Loucy (cell line): ENCODE data around the gene EXD3.

ENCODE experiments used
- H2AFZ ChIP-seq: fragments of 200-600 bp; sonication (generic); 2 replicates; pipeline ENCODE4 v1.6.0; 2016; ENCODE audit warnings: antibody characterized with exemption, mild to moderate bottlenecking, low read length, moderate library complexity
- H3F3A ChIP-seq: fragments of 200-600 bp; 2 replicates; pipeline ENCODE4 v1.6.0; 2016; ENCODE audit warnings: antibody characterized with exemption, low read depth, mild to moderate bottlenecking
- H3K27me3 ChIP-seq: fragments of 200-600 bp; sonication (generic); 2 replicates; pipeline ENCODE4 v1.6.1; 2014; ENCODE audit warnings: low read length, mild to moderate bottlenecking; ENCODE audit not compliant: insufficient read depth, poor library complexity, severe bottlenecking
- H3K36me3 ChIP-seq: fragments of 200-600 bp; sonication (generic); 2 replicates; pipeline ENCODE4 v1.6.1; 2016; ENCODE audit warnings: low read length; ENCODE audit not compliant: insufficient read depth
- H3K4me1 ChIP-seq: fragments of 200-600 bp; sonication (generic); 2 replicates; pipeline ENCODE4 v1.5.1; 2014; ENCODE audit warnings: low read length, mild to moderate bottlenecking; ENCODE audit not compliant: insufficient read depth, poor library complexity, severe bottlenecking
- H3K4me2 ChIP-seq: fragments of 200-600 bp; sonication (generic); 2 replicates; pipeline ENCODE4 v1.6.0; 2014; ENCODE audit warnings: antibody characterized with exemption, low read length, low read depth, mild to moderate bottlenecking; ENCODE audit not compliant: poor library complexity, severe bottlenecking
- H3K4me3 ChIP-seq: fragments of 200-600 bp; sonication (generic); 2 replicates; pipeline ENCODE4 v1.5.1; 2014; ENCODE audit warnings: low read length, mild to moderate bottlenecking, mixed read lengths; ENCODE audit not compliant: poor library complexity, severe bottlenecking
- H3K79me2 ChIP-seq: fragments of 200-600 bp; sonication (generic); 2 replicates; pipeline ENCODE4 v1.6.1; 2014; ENCODE audit warnings: low read length; ENCODE audit not compliant: insufficient read depth
- H3K9ac ChIP-seq: fragments of 200-600 bp; sonication (generic); 2 replicates; pipeline ENCODE4 v1.6.0; 2014; ENCODE audit warnings: mild to moderate bottlenecking, low read depth, low read length, moderate library complexity; ENCODE audit not compliant: poor library complexity, severe bottlenecking
- H3K9me2 ChIP-seq: fragments of 200-600 bp; sonication (generic); replicated peaks from 2 replicates; pipeline ENCODE4 v1.6.1; 2016; ENCODE audit warnings: low read depth, low read length, mixed read lengths
- H3K9me3 ChIP-seq: fragments of 200-600 bp; sonication (generic); 2 replicates; pipeline ENCODE4 v1.6.1; 2014; ENCODE audit warnings: mild to moderate bottlenecking, antibody characterized with exemption, low read length, low read depth; ENCODE audit not compliant: insufficient read depth
- H4K20me1 ChIP-seq: fragments of 200-600 bp; sonication (generic); 2 replicates; pipeline ENCODE4 v1.6.0; 2014; ENCODE audit warnings: antibody characterized with exemption, low read length, mild to moderate bottlenecking; ENCODE audit not compliant: insufficient read depth, poor library complexity, severe bottlenecking
- EZH2phosphoT487 ChIP-seq: fragments of 200-600 bp; IDR thresholded peaks from 2 replicates; pipeline ENCODE4 v1.6.1; 2018; ENCODE audit warnings: antibody characterized with exemption, mild to moderate bottlenecking, moderate library complexity, borderline replicate concordance
- TF ChIP-seq, protein P1 (sequence below): fragments of 200-600 bp; sonication (generic); conservative IDR thresholded peaks from 2 replicates; pipeline ENCODE4 v1.5.1; 2014; ENCODE audit warnings: mild to moderate bottlenecking, antibody characterized with exemption, low read length

Gene EXD3

DNA sequence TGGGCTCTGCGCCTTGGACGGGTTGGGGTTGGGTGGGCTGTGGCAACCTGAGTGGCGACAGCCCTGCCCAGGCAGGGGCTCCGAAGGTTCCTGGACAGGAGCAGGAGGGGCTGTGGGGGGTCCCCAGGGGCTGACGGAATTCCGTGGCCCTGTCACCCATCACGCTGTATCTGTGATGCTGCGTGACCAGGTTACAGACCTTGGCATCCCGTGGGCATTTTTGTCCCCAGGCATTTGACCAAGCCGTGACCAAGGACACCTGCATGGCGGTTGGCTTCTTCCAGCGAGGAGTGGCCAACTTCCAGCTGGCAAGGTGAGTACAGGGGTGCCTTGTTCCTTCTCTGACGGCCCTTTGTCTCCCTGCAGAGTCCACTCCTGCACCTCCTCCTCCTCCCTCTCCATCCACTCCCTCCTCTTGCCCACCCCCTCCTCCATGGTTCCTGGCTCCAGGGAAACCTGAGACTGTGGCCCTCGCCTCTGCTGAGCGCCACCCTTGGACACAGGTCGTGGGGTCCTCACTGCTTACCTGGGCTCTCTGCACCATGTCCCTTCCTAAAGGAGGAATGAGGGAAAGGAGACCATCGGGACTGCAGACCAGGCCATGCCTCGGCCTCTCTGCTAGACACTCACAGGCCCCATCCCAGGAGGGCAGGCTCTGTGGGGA, 3.2 kb upstream of the EXD3 start:
- Histone ChIP-seq H3K9me2 (no peaks in the 10 kb centered on the region), H3K4me2 (no peak overlapping the region), H3K36me3 (no peaks in the 10 kb centered on the region), H3F3A (no peaks in the 10 kb centered on the region), H3K9me3 (no peaks in the 10 kb centered on the region), H3K9ac (no peak overlapping the region), H3K4me1 (no peaks in the 10 kb centered on the region), H3K27me3 (no peaks in the 10 kb centered on the region), H3K4me3 (no peak overlapping the region), H3K79me2 (no peaks in the 10 kb centered on the region), H4K20me1 (no peaks in the 10 kb centered on the region), H2AFZ (no peak overlapping the region)
- TF ChIP-seq, protein P1, sequence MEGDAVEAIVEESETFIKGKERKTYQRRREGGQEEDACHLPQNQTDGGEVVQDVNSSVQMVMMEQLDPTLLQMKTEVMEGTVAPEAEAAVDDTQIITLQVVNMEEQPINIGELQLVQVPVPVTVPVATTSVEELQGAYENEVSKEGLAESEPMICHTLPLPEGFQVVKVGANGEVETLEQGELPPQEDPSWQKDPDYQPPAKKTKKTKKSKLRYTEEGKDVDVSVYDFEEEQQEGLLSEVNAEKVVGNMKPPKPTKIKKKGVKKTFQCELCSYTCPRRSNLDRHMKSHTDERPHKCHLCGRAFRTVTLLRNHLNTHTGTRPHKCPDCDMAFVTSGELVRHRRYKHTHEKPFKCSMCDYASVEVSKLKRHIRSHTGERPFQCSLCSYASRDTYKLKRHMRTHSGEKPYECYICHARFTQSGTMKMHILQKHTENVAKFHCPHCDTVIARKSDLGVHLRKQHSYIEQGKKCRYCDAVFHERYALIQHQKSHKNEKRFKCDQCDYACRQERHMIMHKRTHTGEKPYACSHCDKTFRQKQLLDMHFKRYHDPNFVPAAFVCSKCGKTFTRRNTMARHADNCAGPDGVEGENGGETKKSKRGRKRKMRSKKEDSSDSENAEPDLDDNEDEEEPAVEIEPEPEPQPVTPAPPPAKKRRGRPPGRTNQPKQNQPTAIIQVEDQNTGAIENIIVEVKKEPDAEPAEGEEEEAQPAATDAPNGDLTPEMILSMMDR = no peak
- no peak for TF ChIP-seq EZH2phosphoT487

DNA sequence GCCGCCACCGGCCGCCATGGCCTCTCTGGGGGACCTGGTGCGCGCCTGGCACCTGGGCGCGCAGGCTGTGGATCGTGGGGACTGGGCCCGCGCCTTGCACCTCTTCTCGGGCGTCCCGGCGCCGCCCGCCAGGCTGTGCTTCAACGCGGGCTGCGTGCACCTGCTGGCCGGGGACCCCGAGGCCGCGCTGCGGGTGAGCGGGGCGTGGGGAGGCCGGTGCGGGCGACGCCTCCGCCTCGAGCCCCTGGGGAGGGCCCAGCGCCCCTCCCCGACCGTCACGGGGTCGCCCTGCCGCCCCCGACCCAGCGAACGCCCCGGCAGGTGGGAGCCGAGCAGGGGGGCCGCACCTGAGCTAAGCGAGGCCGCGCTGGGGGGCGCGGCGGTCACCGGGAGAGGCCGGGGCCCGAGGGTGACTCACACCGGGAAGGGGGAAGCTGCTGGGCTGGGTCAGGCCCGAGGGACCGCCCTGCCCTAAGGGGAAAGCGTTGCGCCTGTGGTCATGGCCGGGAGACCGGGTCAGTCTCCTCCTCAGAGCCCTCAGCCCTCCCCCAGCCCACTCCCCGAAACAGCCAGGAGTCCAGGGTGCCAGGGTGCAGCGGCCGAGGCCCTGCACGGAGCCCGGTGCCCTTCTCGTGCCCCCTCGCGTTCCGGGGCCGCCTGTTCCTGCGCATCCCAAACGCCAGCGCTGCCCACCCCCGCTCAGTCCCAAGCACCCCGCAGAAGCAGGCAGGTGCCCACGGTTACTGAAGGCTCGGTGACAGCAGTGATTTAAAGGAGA, 741 bp upstream of the EXD3 start:
- TF ChIP-seq, protein P1 = no peak
- TF ChIP-seq EZH2phosphoT487 = no peak
- Histone ChIP-seq H3K36me3 (no peaks in the 10 kb centered on the region), H3K79me2 (no peaks in the 10 kb centered on the region), H3K9ac (no peak overlapping the region), H2AFZ (no peak overlapping the region), H3K27me3 (no peaks in the 10 kb centered on the region), H3K9me3 (no peaks in the 10 kb centered on the region), H3F3A (no peaks in the 10 kb centered on the region), H3K4me3 (no peak overlapping the region), H3K9me2 (no peaks in the 10 kb centered on the region), H3K4me1 (no peaks in the 10 kb centered on the region), H4K20me1 (no peaks in the 10 kb centered on the region), H3K4me2 (no peak overlapping the region)

DNA sequence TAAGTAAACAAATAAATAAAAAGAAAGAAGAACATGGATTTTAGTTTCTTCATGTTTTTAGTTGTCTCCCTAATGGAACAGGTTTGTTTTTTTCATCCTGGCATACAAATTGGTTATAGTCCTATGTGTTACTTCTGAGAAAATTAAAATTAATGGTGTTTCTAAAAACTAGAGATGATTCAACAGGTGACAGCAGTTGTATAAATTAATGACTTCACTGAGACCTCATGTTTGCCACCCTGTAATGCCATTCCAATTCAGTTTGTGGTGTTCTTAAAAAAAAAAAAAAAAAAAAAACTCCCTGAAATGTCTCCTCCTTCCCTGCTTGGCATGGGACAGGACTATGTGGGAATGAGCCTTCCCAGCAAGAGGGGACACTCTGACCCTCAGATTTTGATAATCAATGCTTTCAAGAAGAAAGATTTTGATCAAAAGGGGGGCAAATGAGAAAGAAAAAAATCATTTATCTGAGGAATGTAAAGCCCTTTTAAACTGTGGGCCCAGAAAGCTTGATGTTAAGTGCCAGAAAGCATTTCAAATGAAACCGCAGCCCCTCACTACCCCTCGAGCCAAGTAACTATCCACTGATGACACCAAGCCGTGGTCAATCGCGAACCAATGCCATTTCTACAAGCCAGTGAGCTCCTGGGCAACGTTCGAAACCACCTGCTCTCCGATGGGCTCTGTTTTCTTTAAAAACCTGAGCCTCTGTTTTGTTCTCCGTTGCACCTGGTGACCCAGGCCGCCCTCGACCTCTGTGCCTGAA, 941 bp downstream of the EXD3 start:
- TF ChIP-seq EZH2phosphoT487 = no peak
- TF ChIP-seq, protein P1 = no peak
- Histone ChIP-seq H2AFZ (no peak overlapping the region), H4K20me1 (no peaks in the 10 kb centered on the region), H3K27me3 (no peaks in the 10 kb centered on the region), H3K4me1 (no peaks in the 10 kb centered on the region), H3K79me2 (no peaks in the 10 kb centered on the region), H3K4me3 (no peak overlapping the region), H3K9me3 (no peaks in the 10 kb centered on the region), H3K4me2 (no peak overlapping the region), H3K9ac (no peak overlapping the region), H3K9me2 (no peaks in the 10 kb centered on the region), H3K36me3 (no peaks in the 10 kb centered on the region), H3F3A (no peaks in the 10 kb centered on the region)
